Stomach smooth muscle (tissue), 2 donors: ENCODE results near the gene KRT81.
"Not testable (repeated sequence)": the region's sequence is repeated elsewhere in the genome, so short reads cannot be mapped to it uniquely, and the experiment has no call there.

Experiments
- H3K27ac ChIP-seq: one replicate; pipeline ENCODE4 v1.7.0; 2013; ENCODE audit warnings: mild to moderate bottlenecking, low read length, inconsistent platforms
- H3K27me3 ChIP-seq, 2 donors: one replicate each; pipeline ENCODE4 v1.7.0; 2013; ENCODE audit warnings: low read length in 2 of 2; ENCODE audit not compliant: insufficient read depth in 2 of 2, control insufficient read depth in 1 of 2
- H3K36me3 ChIP-seq, 2 donors: one replicate each; pipeline ENCODE4 v1.7.0; 2013; ENCODE audit warnings: low read length in 2 of 2; ENCODE audit not compliant: control insufficient read depth in 2 of 2, insufficient read depth in 2 of 2
- H3K4me1 ChIP-seq: one replicate; pipeline ENCODE4 v1.7.0; 2013; ENCODE audit warnings: low read length; ENCODE audit not compliant: control insufficient read depth, insufficient read depth
- H3K4me3 ChIP-seq, 2 donors: one replicate each; pipeline ENCODE4 v1.7.0; 2013; ENCODE audit warnings: low read length in 2 of 2
- H3K9ac ChIP-seq, 2 donors: one replicate each; pipeline ENCODE4 v1.7.0; 2013; ENCODE audit warnings: low read length in 2 of 2, mild to moderate bottlenecking in 1 of 2
- H3K9me3 ChIP-seq, 2 donors: one replicate each; pipeline ENCODE4 v1.7.0; 2013; ENCODE audit warnings: low read length in 2 of 2; ENCODE audit not compliant: control insufficient read depth in 2 of 2
- donor health status: healthy.
- donor health status: Pancreatic carcinoma.

Gene KRT81

DNA sequence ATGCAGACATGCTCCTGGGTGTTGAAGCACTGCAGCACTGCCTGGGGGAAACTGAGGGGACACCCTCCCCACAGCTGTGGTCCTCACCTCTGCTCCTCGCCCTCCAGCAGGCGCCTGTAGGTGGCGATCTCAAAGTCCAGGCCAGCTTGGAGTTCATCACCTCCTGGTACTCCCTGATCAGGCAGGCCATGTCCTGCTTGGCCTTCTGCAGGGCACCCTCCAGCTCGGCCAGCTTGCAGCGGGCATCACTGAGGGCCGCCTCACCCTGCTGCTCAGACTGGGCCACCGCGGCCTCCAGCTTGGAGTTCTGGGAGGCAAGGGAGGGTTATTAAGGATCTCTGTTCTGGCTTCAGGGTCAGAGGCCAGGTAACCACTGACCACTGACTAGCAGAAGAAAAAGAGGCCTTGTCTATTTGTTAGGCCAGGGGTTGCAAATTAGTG, 39.1 kb downstream of the KRT81 start:
- H3K4me3 ChIP-seq, H3K27ac ChIP-seq: not testable (repeated sequence)
- H3K27me3 ChIP-seq: peaks cover 11 to 19% of the 10 kb centered on the region in 2 donors

GRCh38 chr12:52251367-52252051, 39.8 kb downstream of the KRT81 start:
- Histone ChIP-seq H3K4me1 (peaks cover 25% of the 10 kb centered on the region), H3K4me3 (no peak overlapping the region), H3K9me3 (no peaks in the 10 kb centered on the region), H3K27ac (no peak overlapping the region), H3K36me3 (no peaks in the 10 kb centered on the region), H3K9ac (no peak overlapping the region), H3K27me3 (peaks cover 7 to 13% of the 10 kb centered on the region in 2 donors)

More for the DNA sequence above, 39.1 kb downstream of the KRT81 start:
- not testable (repeated sequence) for H3K9me3 ChIP-seq, H3K9ac ChIP-seq, H3K36me3 ChIP-seq
- peaks cover 20% of the 10 kb centered on the region for H3K4me1 ChIP-seq

DNA sequence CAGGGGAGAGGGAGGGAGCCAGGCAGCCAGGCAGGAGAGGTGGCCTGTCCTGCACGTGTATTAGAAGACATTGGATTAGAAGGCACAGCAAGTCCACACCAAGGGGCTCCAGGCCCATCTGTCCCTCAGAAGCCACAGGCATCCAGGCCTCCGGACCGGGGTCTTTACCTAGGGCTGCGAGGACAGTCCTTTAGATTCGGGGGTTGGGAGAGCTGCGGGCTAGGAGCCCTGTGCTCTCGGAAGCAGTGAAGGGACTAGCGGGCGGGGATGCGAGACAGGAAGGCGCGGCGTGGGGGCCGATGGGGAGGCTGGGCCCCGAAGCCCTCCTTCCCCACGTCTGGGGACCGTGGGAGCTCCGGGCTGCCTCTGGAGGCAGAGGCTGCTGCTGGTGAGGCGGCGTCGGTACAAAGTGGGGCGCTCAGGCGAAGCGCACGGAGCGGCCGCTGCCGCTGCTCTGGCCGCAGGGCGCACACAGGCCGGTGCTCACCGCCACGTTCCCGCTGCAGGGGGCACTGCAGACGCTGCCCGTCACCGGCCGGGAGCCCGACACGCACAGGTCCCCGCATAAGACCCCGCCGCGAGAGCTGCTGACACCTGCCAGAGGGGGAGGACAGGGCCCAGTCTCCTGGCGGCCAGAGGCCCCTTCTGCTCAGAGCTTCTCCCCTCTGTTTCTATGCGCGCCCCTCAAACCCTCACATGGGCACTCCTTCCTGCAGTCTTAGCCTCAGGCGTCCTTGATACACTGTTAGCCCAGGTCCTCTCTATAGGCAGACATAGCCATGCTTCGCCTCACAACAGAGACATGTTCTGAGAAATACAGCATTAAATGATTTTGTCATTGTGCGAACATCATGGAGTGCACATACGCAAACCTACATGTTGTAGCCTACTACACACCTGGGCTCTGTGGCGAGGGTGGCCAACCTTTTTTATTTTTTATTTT, 41.0 kb downstream of the KRT81 start:
- peaks cover 26% of the 10 kb centered on the region for H3K4me1 ChIP-seq
- H3K4me3 ChIP-seq: no peak overlapping the region
- no peak overlapping the region for H3K27ac ChIP-seq
- no peak overlapping the region for H3K9ac ChIP-seq
- H3K9me3 ChIP-seq: no peaks in the 10 kb centered on the region
- H3K27me3 ChIP-seq: peaks cover 0 to 8% of the 10 kb centered on the region in 2 donors
- H3K36me3 ChIP-seq: no peaks in the 10 kb centered on the region

GRCh38 chr12:52249511-52250047, 41.8 kb downstream of the KRT81 start:
- H3K36me3 ChIP-seq: no peaks in the 10 kb centered on the region
- peak overlapping the region; percentile 66 for H3K27ac ChIP-seq
- no peaks in the 10 kb centered on the region for H3K9me3 ChIP-seq
- H3K27me3 ChIP-seq: peaks cover 0 to 2% of the 10 kb centered on the region in 2 donors
- no peak overlapping the region for H3K4me3 ChIP-seq
- peaks cover 28% of the 10 kb centered on the region for H3K4me1 ChIP-seq
- peak overlapping the region in 1 of 2 donors; percentile 29 for H3K9ac ChIP-seq

DNA sequence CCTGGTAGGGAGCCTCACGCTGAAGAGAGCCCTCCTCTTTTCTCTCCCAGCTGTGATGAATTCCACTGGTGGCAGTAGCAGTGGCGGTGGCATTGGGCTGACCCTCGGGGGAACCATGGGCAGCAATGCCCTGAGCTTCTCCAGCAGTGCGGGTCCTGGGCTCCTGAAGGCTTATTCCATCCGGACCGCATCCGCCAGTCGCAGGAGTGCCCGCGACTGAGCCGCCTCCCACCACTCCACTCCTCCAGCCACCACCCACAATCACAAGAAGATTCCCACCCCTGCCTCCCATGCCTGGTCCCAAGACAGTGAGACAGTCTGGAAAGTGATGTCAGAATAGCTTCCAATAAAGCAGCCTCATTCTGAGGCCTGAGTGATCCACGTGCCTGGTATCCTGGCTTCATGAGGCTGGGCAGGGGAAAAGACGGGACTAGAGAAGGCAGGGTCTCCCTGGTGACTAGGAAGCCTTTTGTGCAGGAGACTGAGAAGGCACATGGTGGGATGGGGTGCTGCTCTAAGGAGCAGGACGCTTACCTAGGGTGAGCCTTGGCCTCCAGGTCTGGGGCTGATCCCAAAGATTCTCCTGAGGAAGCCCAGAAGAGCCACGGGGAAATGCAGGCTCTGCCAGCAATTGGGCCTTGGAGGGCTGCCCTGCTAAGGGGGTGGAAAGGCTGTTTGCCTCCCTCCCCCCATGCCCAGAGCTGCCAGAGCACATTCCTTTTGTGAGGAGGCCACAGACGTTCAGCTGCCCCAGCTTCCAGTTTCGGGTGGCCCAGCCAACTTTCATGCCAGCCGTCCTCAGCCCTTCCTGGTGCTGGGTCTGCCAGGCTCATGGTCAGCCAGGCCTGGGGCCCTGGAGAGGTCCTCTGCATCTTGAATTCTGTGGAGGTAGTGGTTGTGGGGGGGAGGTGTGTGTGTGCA, 42.5 kb downstream of the KRT81 start:
- no peaks in the 10 kb centered on the region for H3K36me3 ChIP-seq
- no peaks in the 10 kb centered on the region for H3K9me3 ChIP-seq
- peaks cover 0 to 2% of the 10 kb centered on the region in 2 donors for H3K27me3 ChIP-seq
- H3K4me1 ChIP-seq: peaks cover 35% of the 10 kb centered on the region
- H3K4me3 ChIP-seq: peak overlapping the region in 1 of 2 donors; percentile 22
- H3K9ac ChIP-seq: peak overlapping the region; percentile 22 to 29
- H3K27ac ChIP-seq: peak overlapping the region; percentile 66

DNA sequence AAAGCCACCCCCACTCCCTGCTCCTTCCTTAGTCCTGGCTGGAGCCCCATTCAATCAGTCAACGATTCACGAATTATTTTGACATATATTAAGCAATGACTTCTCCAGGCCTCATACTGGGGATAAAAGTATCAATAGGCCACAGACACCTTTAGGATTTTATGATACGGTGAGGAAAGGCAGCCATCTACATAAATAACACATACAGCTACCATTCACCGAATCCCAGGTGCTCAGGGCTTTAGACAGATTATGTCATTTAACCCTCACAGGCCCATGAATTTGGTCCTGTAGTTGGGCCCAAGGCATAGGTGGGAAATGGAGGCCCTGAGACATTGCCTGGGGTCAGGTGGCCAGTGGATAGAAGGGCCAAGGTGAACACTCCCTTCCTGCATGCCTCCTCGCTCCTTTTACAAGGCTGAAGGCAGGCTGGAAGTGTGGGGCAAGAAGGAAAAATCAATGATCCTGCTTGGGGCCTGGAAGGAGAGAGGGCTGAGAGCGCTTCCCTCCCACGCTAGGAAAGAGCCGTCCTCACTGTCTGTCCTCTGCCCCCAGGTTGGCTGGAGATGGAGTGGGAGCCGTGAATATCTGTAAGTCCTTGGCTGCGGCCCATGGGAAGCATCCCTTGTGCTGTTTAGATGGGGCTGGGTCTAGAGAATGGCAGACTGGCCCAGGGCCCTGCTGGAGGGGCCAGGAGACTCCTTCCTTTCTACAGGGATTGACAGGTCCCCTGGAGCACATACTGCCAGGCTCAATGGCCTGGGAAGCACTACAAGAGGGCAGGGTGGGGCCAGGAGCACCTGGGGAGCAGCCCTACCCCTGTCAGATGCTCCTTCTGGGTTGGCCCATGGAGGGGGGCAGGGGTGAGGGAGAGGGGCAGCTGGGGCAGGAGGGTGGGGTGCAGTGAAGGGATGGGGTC, 43.5 kb downstream of the KRT81 start:
- peaks cover 0 to 2% of the 10 kb centered on the region in 2 donors for H3K27me3 ChIP-seq
- no peaks in the 10 kb centered on the region for H3K36me3 ChIP-seq
- peaks cover 43% of the 10 kb centered on the region for H3K4me1 ChIP-seq
- H3K9me3 ChIP-seq: no peaks in the 10 kb centered on the region
- no peak overlapping the region for H3K4me3 ChIP-seq
- H3K27ac ChIP-seq: peak overlapping the region; percentile 24
- no peak overlapping the region for H3K9ac ChIP-seq

DNA sequence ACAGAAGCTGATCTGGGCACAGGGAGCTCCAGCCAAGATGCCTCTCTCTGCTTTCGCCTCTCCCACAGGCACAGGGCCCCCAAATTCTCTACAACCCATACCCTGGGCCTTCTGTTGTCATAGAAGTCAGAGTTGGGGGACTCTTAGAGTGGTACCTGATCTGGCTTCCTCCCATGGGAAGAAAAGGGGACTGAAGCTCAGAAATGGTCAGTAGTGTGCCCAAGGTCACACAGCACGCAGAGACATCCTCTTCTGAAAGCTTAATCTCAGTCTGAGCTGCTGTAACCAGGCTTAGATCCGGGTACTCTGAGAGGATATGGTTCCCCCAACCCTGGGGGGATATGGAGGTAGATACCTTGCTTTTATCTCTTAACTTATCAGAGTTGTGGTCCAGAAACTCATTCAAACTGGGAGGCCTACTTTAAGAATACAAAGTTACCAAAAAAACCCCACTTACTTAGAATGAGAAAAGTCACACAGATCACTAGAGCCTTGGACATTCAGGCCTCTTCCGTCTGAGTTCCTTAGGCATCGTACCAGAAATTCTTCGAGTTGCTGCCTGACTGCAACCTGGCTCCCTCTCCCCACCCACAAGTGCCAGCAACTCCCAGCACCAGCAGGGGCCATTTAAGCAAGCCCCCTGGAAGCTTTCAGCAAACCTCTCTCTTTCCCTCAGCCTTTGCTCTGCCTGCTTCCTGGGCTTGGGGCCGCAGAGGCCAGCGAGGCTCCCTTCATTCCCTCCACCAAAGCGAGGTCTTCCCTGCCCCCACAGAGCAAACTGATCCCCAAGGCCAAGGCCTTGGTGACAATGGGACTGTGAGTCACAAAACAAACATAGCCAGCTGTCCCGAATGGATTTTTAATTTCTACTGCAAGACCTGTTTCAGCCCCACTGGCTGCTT, 44.4 kb downstream of the KRT81 start:
- Histone ChIP-seq H3K9ac (no peak overlapping the region), H3K4me3 (no peak overlapping the region), H3K4me1 (peaks cover 43% of the 10 kb centered on the region), H3K27ac (no peak overlapping the region), H3K9me3 (no peaks in the 10 kb centered on the region), H3K36me3 (no peaks in the 10 kb centered on the region), H3K27me3 (peaks cover 0 to 2% of the 10 kb centered on the region in 2 donors)

DNA sequence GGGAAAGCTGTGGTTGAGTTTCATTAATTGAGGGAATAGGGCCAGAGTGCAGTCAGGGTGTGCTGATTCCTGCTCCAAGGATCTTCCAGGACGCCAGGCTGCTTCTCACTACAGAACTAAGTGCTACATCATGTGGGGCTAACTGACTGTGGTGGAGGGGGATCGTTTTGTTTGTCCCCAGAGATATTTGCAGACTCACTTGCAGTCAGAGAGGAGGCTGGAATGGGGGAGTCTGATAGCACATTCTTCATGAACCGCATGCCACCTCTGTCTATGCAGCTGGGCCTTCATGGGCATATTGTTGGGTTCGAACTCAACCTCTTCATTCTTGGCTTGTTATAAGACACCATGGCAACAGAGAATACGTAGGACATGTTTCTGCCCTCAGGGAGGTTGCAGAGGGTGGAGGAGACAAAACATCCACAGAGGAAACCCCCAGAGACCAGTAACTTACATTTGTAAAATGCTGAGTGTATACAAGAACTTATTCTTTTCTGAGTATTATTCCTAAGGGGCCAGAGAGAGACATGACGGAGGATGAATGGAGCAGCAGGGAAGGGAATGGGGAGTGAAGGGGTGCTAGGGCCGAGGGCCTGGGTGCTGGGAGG, 45.3 kb downstream of the KRT81 start:
- peaks cover 43% of the 10 kb centered on the region for H3K4me1 ChIP-seq
- H3K27me3 ChIP-seq: peaks cover 0 to 2% of the 10 kb centered on the region in 2 donors
- H3K9me3 ChIP-seq: no peaks in the 10 kb centered on the region
- H3K9ac ChIP-seq: no peak overlapping the region
- no peaks in the 10 kb centered on the region for H3K36me3 ChIP-seq
- no peak overlapping the region for H3K27ac ChIP-seq
- no peak overlapping the region for H3K4me3 ChIP-seq
